ENCODE results near the gene KLF2. TPM values are rescaled to one million over a fixed set of nuclear protein-coding genes. Genes with fewer than 3 reads are reported as not detected.

Gene KLF2
- total RNA-seq, 2 donors from 2014 or later = 34.9 to 146 TPM

DNA sequence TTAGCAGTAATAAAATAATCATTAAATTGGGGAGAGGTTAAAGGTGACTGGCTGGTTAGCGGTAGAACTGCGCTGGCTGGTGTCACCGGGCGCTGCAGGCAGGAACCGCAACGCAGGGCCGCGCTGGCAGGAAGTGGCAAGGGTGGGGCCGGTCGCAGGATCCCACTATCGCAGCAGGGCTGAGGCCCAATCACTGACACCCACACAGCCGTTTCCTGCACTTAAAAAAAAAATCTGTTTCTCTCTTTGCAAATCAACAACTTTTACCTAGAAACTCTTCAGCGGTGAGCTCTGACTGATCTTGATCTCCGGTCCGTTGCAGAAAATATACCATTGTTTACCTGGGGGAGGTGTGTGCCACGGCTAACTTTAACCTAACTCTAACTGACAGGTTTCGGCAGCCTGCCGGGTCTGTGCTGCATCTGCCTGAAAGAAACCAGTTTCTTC, 46.9 kb downstream of the KLF2 start:
- Histone ChIP-seq H3K27me3 (replicated peaks; ENCODE audit: insufficient read depth) (no peaks in the 10 kb centered on the region), H3K4me1 (ENCODE audit: control insufficient read depth in 1 of 2, low read depth in 2 of 2) (peaks cover 3 to 11% of the 10 kb centered on the region in 2 donors), H3K27ac (no peak overlapping the region), H3K36me3 (peaks cover 30% of the 10 kb centered on the region), H3K4me3 (no peak overlapping the region), H3K9me3 (no peaks in the 10 kb centered on the region)
- DNase-seq (ENCODE audit: low spot score) (no peak), ATAC-seq (ENCODE audit: insufficient number of reproducible peaks, low FRiP score, low read depth) (no peak)
- TF ChIP-seq CTCF (IDR thresholded peaks at IDR 0.05) = no peak

DNA sequence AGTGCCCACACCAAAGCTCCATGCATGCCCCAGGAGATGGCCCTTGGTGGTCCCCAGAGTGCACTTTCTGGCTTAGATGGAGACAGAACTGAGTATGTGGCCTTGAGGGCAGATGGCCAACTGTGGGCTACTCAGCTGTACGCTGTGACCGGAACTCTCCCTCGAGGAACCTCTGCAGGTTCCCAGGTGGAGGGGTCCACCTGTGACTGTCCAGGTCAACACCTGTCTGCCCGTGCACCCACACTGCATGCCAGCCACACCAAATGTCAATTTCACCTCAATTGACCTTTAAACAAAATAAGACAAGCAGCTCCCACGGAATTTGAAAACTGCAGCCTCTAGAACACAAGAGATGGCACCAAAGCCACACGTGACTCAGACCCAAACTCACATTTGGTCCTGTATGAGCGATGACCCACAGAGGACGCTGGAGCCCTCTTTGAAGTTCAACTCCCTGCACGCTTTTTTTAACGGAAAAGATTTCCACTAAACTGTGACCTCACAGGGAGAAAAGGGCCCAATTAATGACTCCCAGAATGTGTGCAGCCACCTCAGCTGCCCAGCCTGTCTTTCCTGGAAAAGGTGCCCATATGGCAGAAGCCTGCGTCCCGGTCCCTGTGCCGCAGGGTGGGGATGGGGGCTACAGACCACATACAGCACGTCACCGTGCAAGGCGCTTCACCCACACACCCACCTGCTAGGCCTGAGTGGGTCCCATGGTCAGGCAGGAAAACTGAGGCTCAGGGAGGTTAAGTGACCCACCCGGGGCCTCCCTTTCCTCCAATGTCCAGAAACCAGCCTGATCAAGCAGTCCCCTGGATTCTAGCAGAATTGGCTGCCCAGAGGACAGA, 47.7 kb downstream of the KLF2 start:
- peaks cover 3 to 11% of the 10 kb centered on the region in 2 donors for H3K4me1 ChIP-seq (ENCODE audit: control insufficient read depth in 1 of 2, low read depth in 2 of 2)
- H3K27ac ChIP-seq = no peak overlapping the region
- DNase-seq (ENCODE audit: low spot score) (no peak), ATAC-seq (ENCODE audit: insufficient number of reproducible peaks, low FRiP score, low read depth) (no peak)
- no peak for TF ChIP-seq CTCF (IDR thresholded peaks at IDR 0.05)
- H3K27me3 ChIP-seq (replicated peaks; ENCODE audit: insufficient read depth) = no peaks in the 10 kb centered on the region
- peaks cover 30% of the 10 kb centered on the region for H3K36me3 ChIP-seq
- H3K9me3 ChIP-seq = no peaks in the 10 kb centered on the region
- no peak overlapping the region for H3K4me3 ChIP-seq

GRCh38 chr19:16373079-16373478, 48.5 kb downstream of the KLF2 start:
- Histone ChIP-seq H3K27ac (no peak overlapping the region), H3K4me3 (no peak overlapping the region), H3K4me1 (ENCODE audit: control insufficient read depth in 1 of 2, low read depth in 2 of 2) (peaks cover 3 to 11% of the 10 kb centered on the region in 2 donors), H3K27me3 (replicated peaks; ENCODE audit: insufficient read depth) (no peaks in the 10 kb centered on the region), H3K9me3 (no peaks in the 10 kb centered on the region), H3K36me3 (peaks cover 30% of the 10 kb centered on the region)
- no peak for ATAC-seq (ENCODE audit: insufficient number of reproducible peaks, low FRiP score, low read depth)
- no peak for DNase-seq (ENCODE audit: low spot score)
- no peak for TF ChIP-seq CTCF (IDR thresholded peaks at IDR 0.05)

DNA sequence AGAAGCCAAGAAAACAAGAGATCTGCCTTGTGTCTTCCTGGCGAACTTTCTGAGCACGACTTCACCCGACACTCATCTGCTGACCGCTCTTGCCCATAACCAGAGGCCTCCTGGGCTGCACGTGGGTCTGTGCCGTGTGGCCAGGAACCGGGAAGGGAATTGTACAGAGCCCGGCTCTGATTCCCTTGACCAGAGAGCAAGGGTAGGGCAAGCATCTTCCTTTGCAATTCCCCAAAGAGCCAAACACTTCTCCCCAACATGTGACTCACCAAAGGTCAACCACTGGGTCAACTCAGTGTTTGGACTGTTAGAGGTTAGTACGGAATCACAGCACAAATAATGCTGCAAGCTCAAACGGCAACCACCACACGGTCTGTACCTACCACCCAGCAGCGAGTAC, 48.9 kb downstream of the KLF2 start:
- Histone ChIP-seq H3K4me3 (no peak overlapping the region), H3K36me3 (peaks cover 30% of the 10 kb centered on the region), H3K27ac (no peak overlapping the region), H3K27me3 (replicated peaks; ENCODE audit: insufficient read depth) (no peaks in the 10 kb centered on the region), H3K4me1 (ENCODE audit: control insufficient read depth in 1 of 2, low read depth in 2 of 2) (peaks cover 3 to 11% of the 10 kb centered on the region in 2 donors), H3K9me3 (no peaks in the 10 kb centered on the region)
- no peak for DNase-seq (ENCODE audit: low spot score)
- no peak for ATAC-seq (ENCODE audit: insufficient number of reproducible peaks, low FRiP score, low read depth)
- no peak for TF ChIP-seq CTCF (IDR thresholded peaks at IDR 0.05)

- DNase-seq (ENCODE audit: low spot score) = no peak
- Histone ChIP-seq H3K36me3 (peaks cover 30% of the 10 kb centered on the region), H3K27ac (no peak overlapping the region), H3K27me3 (replicated peaks; ENCODE audit: insufficient read depth) (no peaks in the 10 kb centered on the region), H3K4me1 (ENCODE audit: control insufficient read depth in 1 of 2, low read depth in 2 of 2) (peaks cover 3 to 11% of the 10 kb centered on the region in 2 donors), H3K4me3 (no peak overlapping the region), H3K9me3 (no peaks in the 10 kb centered on the region)
- no peak for TF ChIP-seq CTCF (IDR thresholded peaks at IDR 0.05)
- no peak for ATAC-seq (ENCODE audit: insufficient number of reproducible peaks, low FRiP score, low read depth)
These were observed 49.4 kb downstream of the KLF2 start for GRCh38 chr19:16373989-16374388.
